Measurements from ENCODE around the gene PHKG1.
"Not testable (repeated sequence)": the region's sequence is repeated elsewhere in the genome, so short reads cannot be mapped to it uniquely, and the experiment has no call there.

The PHKG1 gene

GRCh38 chr7:56045758-56046157 is 47.0 kb downstream of the PHKG1 start:
- DNase-seq (ENCODE audit: low read depth in 2 of 2) = not testable (repeated sequence)

- DNase-seq (ENCODE audit: low read depth in 2 of 2) = no peak
Measured at GRCh38 chr7:56040730-56041129, 52.0 kb downstream of the PHKG1 start.

GRCh38 chr7:56033671-56034432 is 58.9 kb downstream of the PHKG1 start:
- peak; percentile 39 to 40 for DNase-seq (ENCODE audit: low read depth in 2 of 2)

DNA sequence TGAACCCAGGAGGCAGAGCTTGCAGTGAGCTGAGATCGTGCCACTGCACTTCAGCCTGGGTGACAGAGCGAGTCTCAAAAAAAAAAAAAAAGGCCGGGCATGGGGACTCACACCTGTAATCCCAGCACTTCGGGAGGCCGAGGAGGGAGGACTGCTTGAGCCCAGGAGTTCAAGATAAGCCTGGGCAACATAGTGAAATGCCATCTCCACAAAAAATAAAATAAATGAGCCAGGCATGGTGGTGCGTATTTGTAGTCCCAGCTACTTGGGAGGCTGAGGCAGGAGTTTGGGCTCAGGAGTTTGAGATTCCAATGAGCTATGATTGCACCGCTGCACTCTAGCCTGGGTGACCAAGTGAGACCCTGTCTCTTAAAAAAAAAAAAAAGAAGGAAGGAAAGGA is 60.2 kb downstream of the PHKG1 start:
- DNase-seq (ENCODE audit: low read depth in 2 of 2) = not testable (repeated sequence)

DNA sequence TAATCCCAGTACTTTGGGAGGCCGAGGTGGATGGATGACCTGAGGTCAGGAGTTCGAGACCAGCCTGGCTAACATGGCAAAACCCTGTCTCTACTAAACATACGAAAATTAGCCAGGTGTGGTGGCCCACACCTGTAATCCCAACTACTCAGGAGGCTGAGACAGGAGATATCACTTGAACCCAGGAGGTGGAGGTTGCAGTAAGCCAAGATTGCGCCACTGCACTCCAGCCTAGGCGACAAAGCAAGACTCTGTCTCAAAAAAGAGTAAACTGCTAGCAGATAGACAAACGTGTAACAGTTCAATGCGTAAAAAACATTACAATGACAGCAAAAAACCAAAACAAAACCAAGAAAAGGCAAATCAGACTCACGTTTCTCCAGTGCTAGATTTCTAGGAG is 61.2 kb downstream of the PHKG1 start:
- not testable (repeated sequence) for DNase-seq (ENCODE audit: low read depth in 2 of 2)

DNA sequence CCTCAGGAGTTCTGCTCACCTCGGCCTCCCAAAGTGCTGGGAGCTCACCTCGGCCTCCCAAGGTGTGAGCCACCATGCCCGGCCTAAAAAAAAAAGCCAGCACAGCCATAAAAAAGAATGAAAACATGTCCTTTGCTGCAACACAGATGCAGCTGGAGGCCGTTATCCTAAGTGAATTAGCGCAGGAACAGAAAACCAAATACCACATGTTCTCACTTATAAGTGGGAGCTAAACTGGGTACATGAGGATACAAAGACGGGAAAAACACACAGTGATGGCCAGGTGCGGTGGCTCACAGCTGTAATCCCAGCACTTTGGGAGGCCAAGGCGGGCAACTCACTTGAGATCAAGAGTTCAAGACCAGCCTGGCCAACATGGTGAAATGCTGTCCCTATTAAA is 62.4 kb downstream of the PHKG1 start:
- no peak for DNase-seq (ENCODE audit: low read depth in 2 of 2)

All from fibroblast of skin of left biceps (primary cell).